ENCODE measurements around the gene ANKFN1.
"Not testable (repeated sequence)": the region's sequence is repeated elsewhere in the genome, so short reads cannot be mapped to it uniquely, and the experiment has no call there.

The ANKFN1 gene

DNA sequence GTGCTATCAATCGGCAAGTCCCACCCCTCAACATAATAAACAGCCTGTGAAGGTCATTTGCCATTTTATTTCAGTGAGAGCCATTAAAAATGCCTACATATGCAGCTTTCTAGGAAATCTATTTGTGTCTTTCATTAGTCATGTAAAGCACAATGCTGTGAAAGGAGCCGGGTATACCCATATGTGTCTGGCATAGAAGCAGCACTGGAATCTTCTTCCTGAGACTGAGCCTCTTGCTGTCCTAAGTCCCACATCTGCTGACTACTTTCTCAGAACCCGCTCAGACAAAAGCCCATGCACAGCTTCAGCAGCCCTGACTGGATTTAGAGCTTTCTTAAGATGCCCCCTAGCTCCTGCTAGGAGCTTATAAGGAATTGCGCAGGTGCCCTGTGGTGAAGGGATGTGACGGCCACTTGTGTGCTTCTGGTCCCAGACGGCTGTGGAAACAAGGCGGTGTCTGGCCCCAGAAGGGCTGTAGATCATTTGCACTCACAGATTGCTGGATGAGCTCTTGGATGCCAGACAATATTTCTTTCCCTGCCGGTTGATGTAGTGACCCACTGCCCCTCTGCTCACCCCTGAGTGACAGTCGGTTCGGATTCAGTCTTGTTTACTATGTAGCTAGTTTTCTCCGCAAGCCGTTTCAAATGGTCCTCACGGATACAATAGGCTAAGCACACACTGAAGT is 172.2 kb downstream of the ANKFN1 start:
- no peak overlapping the region for H3K4me3 ChIP-seq (ENCODE audit: low read depth, low read length)

DNA sequence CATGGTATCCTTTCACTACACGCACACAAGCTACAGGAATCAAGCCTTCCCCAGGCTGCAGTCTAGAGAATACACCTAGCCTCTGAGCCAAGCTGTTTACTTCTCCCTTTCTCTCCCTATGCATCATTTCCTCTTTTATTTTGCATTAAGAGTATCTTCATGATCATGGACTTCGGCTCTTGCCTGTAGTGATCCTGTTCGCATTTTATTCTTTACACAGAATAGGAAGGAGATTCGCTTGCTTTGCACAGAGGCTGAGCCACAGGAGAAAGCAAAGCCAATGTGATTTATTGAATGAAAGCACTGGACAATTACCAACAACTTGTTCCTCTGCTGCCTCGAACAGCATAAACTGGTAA is 172.7 kb downstream of the ANKFN1 start:
- no peak overlapping the region for H3K4me3 ChIP-seq (ENCODE audit: low read depth, low read length)

DNA sequence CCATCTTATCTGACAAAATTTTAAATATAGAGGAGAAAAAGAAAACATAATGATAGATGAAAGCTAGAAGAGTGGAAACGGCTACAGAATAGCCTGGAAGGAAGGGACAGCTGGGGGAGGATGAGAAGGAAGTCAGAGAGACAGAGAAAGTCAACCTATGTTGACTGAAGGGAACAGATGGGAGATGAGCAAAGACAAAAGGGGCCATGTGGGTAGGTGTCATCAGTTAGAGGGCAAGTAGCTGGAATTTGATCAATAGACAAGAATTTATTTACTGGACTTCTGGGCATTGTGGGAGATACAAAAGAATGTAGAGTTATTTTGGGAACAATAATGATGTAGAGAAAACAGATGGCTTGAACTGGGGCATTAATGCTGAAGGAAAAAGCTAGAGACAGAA is 194.4 kb downstream of the ANKFN1 start:
- H3K4me3 ChIP-seq (ENCODE audit: low read depth, low read length): no peak overlapping the region

GRCh38 chr17:56350592-56350991 is 197.3 kb downstream of the ANKFN1 start:
- H3K4me3 ChIP-seq (ENCODE audit: low read depth, low read length): no peak overlapping the region

GRCh38 chr17:56351675-56352074 is 198.4 kb downstream of the ANKFN1 start:
- H3K4me3 ChIP-seq (ENCODE audit: low read depth, low read length): no peak overlapping the region

- no peak overlapping the region for H3K4me3 ChIP-seq (ENCODE audit: low read depth, low read length)
These were observed 205.4 kb downstream of the ANKFN1 start for GRCh38 chr17:56358651-56359050.

DNA sequence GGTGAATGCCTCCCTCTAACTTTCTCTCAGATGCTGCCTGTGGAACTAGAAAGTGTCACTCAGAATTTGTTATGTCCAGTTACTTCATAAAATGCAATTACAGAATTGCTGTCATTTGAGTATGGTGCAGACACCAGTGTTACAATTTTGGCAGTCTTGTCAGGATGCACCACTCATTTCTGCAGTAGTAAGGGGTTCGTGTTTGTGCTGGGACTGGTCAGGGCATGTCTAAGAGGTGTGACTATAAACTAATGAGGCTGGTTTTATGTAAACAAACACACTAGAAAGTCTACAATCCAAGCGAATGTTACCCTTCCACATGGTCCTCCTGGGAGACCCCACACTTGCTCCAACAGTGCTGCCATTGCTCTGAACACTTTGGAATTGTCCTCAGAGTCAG is 206.2 kb downstream of the ANKFN1 start:
- no peak overlapping the region for H3K4me3 ChIP-seq (ENCODE audit: low read depth, low read length)

- no peak overlapping the region for H3K4me3 ChIP-seq (ENCODE audit: low read depth, low read length)
These were observed 214.1 kb downstream of the ANKFN1 start for GRCh38 chr17:56367366-56367765.

DNA sequence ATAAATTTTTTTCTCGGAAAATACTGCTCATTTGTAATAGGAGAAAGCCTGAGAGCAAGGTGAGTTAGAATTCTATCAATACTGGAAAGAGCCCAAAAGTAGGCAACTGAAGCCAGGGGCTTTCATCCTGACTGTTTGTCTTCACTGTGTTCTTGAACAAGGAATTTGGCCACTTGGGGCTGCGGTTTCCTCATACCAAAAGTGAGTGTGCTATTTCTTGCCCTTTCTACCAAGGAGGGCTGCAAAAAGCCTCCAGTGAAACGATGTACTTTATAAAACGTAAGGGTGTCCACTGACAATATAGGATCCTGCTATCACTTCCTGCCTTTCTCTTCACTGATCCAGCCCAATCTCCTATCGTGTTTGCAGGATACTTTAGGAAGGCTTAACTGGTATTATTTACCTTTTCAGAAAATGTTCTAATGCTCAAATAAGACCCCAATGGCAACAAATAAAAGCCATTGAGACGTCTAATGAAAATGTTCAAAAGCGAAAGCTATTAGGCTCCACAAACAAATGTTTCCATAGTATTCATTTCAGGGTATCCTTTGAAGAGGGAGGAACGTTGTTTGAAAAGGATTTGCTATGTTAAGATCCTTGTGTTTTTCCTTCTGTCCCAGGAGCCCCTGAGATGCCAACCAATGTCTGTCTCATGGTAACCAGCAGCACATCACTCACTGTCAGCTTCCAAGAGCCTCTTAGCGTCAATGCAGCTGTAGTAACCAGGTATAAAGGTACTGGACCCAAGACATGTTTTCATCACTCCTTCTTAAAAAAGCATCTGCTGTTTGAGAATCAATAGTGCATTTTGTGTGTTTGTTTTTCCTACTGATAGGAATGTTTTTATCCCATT is 220.9 kb downstream of the ANKFN1 start:
- no peak overlapping the region for H3K4me3 ChIP-seq (ENCODE audit: low read depth, low read length)

DNA sequence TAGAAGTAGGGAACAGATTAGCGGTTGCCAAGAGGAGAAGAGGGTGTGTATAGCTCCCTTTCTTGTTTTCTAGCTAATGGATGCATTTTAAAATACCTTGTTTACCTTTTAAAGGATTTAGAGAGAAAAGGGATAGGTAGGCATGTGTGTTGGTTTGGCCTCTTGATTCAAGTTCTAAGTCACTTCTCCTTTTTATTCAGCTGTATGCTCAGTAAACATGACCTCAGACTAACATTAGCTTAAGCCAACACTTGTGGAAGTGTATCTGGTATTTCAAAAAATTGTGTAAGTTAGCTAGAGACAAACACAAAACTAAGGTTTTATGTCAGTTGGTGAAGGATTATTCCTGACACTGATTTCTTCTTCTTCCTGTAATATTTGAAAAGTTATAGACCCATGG is 236.1 kb downstream of the ANKFN1 start:
- no peak overlapping the region for H3K4me3 ChIP-seq (ENCODE audit: low read depth, low read length)

DNA sequence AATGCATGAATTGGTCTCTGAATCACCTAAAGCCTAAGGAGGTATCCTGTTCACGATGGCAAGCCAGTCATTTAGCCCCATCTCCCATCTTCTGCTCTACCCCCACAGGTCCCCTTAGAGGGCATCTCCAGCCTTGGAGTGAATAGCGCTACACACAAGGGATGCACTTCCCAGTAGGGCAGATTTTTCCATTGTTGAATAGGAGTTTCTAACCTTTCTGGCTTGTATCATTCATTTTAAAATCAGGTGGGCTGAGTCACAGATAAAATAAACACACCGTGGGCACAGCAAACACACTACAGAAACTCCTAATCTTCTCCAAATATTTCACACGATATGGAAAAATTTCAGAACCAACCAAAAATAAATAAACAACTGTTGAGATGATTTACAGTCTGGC is 239.0 kb downstream of the ANKFN1 start:
- H3K4me3 ChIP-seq (ENCODE audit: low read depth, low read length): no peak overlapping the region

DNA sequence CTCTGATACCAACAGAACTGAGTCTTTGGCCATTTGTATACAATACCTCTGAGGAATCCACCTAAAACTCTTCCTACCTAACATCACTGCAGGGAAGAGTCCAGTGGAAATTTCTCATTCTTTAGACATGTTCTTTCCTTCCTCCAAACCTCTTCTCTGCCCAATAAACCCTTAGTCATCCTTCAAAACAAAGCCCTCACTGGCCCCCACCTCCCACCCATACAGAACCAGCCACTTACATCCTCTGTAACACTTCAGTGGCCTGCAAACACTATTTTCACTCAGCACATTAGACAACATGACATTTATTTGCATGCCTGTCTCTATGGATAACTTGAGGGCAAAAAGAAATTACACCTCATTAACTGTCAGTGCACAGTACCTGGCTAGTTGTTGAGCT is 239.9 kb downstream of the ANKFN1 start:
- no peak overlapping the region for H3K4me3 ChIP-seq (ENCODE audit: low read depth, low read length)

- H3K4me3 ChIP-seq (ENCODE audit: low read depth, low read length): no peak overlapping the region
These were observed 242.5 kb downstream of the ANKFN1 start for GRCh38 chr17:56395787-56396186.

GRCh38 chr17:56407086-56407485 is 253.8 kb downstream of the ANKFN1 start:
- no peak overlapping the region for H3K4me3 ChIP-seq (ENCODE audit: low read depth, low read length)

DNA sequence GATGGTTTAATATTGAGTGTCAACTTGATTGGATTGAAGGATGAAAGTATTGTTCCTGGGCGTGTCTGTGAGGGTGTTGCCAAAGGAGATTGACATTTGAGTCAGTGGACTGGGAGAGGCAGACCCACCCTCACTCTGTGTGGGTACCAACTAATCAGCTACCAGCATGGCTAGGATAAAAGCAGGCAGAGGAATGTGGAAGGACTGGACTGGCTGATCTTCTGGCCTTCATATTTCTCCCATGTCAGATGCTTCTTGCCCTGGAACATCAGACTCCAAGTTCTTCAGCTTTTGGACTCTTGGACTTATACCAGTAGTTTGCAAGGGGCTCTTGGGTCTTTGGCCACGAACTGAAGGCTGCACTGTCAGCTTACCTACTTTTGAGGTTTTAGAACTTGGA is 259.1 kb downstream of the ANKFN1 start:
- not testable (repeated sequence) for H3K4me3 ChIP-seq (ENCODE audit: low read depth, low read length)

DNA sequence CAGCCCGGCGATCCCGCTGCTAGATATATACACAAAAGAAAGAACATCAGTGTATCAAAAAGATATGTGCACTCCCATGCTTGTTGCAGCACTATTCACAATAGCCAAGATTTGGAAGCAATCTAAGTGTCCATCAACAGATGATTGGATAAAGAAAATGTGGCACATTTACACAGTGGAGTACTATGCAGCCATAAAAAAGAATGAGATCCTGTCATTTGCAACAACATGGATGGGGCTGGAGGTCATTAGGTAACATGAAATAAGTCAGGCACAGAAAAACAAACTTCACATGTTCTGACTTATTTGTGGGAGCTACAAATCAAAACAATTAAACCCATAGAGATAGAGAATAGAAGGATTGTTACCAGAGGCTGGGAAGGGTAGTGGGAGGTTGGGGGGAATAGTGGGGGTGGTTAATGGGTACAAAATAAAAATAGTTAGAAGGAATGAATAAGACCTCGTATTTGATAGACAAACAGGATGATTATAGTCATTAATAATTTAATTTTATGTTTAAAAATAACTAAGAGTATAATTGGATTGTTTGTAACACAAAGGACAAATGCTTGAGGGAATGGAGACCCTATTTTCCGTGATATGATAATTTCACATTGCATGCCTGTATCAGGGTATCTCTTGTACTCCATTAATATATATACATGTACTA is 263.5 kb downstream of the ANKFN1 start:
- H3K4me3 ChIP-seq (ENCODE audit: low read depth, low read length): no peak overlapping the region

GRCh38 chr17:56424005-56424404 is 270.7 kb downstream of the ANKFN1 start:
- no peak overlapping the region for H3K4me3 ChIP-seq (ENCODE audit: low read depth, low read length)

- no peak overlapping the region for H3K4me3 ChIP-seq (ENCODE audit: low read depth, low read length)
These were observed 271.3 kb downstream of the ANKFN1 start for GRCh38 chr17:56424543-56425044.

DNA sequence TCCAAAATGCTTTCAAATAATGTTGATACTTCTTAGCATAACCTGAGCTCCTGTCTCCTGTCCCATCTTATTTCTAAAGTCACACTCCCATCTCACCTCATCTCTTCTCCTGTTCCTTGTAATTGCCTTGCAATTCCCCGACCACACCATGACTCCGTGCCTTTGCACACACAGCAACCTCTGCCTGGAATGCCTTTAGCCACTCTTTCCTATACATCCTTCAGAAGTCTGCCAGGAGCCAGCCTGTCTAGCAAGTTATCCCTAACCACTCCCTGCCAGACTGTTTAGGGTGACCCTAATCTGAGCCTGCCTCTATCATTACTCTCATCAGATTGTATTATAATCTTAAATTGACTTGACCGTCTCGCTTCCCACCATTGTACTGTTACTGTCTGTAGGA is 272.2 kb downstream of the ANKFN1 start:
- H3K4me3 ChIP-seq (ENCODE audit: low read depth, low read length): no peak overlapping the region

DNA sequence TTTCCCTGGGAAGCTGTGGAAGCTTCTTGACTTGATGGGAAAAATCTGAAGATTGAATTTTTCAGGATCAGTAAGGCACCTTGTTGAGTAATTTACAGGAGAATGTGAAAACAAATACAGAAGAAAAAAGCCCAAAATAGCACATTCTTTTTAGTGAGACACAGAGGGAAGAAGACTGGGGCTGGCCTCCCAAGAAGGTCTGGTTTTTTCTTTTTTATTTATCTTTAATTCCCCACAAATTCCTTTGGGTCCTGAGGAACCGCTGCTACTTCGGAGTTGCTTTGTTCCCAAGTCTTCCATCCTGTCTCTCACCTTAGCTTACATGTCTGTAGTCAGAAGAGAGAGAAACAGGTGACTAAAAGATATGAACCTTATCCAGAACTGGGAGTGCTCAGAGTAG is 273.6 kb downstream of the ANKFN1 start:
- H3K4me3 ChIP-seq (ENCODE audit: low read depth, low read length): no peak overlapping the region

DNA sequence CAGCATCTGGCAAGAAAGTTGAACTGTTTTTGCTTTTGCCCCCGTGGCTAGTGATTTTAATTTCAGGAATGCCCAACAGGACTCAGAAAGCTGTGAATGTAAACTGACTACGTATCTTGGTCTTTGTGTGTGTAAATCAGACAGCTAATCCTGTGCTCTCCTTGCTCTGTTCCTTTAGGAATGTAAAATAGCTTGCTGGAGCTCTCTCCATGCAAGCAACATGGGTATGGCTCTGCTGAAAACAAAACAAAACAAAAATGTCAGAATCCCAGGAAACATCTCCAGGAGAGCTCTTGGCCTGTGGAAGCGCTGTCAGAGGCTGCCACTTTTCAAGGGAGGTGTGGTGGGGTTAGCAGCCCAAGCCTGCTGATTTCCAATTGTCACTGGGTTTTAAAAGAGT is 278.5 kb downstream of the ANKFN1 start:
- H3K4me3 ChIP-seq (ENCODE audit: low read depth, low read length): no peak overlapping the region

GRCh38 chr17:56432443-56432842 is 279.2 kb downstream of the ANKFN1 start:
- H3K4me3 ChIP-seq (ENCODE audit: low read depth, low read length): no peak overlapping the region

All from iPS-11a (cell line).